A172 (cell line): ENCODE measurements around the gene DICER1. TPM values are rescaled to one million over a fixed set of nuclear protein-coding genes. Genes with fewer than 3 reads are reported as not detected.

ENCODE experiments used
- DNase-seq: peaks from one replicate; pipeline ENCODE4 v3.0.0-alpha.2; 2015; ENCODE audit warnings: low spot score
- total RNA-seq: library from RNA; depleted of rRNA; stranded (reverse); fragments of >200 nt; shearing (Covaris generic); gene quantifications from 2 replicates; pipeline ENCODE4 v1.2.3, GENCODE V29; 2014

The DICER1 gene
- total RNA-seq, 1 experiment from 2014 or later: 65.8 TPM

DNA sequence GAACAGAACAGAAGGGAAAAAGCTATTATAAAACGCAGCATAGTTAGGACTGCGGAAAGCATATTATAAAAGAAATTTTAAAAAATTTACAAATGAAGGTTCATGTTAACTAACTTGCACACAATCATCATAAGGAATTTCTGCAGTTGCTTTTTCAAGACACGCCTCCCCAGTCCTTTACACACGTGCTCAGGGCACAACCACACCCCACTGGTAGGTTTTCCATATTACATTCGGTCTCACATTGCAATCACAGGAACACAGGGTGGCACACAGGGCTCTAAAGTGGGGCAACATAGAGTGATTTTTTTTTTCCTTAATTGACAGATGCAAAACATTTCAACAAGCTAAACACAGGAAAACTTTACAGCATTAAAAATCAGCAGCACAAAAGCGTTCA is 69.7 kb downstream of the DICER1 start:
- DNase-seq: no peak

DNA sequence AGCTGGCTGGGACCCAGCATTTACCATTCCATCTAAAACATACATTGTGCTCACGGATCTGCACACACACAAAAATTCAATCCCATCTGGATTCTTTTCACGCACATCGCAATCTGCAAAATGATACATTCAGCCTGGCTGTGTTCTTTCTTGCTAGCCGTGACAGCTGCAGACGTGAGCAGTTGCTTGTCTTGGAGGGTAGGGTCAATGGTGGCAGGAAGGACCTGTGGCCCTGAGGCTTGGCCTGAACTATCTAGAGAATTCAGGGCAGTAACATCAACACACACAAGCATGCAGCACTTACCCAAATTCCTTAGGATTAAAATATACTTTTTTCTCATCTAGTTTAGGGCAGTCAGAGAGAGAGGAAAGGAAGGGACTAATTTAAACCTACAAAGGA is 72.0 kb downstream of the DICER1 start:
- DNase-seq: no peak

DNA sequence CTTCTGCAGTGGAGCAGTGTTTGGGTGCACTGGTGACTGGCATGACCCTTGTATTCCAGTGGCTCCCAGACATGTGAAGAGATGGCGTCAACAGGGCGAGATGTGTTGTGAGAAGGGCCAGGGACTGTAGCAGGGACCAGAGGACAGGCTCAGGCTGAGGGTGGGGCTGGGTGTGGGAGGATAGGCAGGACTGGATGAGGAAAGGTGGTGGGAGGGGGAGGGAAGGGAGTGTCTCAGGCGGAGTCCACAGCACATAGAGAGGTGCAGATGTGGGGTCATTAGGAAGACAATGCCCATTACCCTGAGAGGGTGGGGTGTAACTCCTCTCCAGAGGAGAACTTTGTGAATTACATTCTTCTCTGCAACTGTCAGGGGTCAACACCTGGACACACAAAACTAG is 78.5 kb downstream of the DICER1 start:
- no peak for DNase-seq

DNA sequence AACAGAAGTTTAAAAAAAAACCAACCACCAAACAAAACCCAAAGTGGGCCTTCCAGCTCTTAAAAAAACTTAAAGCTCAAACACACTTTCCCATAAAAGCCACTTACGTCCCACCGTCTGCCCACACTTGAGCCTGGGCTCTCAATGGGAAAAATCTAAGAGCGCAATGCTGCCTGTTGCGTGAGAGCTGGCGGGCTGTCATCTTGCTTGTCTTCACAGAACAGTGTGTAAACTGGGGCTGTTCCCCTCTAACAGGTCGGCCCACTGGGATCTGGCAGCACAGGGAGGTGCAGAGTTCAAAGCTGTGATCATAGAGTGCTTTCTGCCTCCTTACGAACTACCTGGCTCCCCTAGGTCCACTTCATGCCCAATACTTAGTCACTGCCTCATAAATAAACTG is 80.0 kb downstream of the DICER1 start:
- DNase-seq: no peak

DNA sequence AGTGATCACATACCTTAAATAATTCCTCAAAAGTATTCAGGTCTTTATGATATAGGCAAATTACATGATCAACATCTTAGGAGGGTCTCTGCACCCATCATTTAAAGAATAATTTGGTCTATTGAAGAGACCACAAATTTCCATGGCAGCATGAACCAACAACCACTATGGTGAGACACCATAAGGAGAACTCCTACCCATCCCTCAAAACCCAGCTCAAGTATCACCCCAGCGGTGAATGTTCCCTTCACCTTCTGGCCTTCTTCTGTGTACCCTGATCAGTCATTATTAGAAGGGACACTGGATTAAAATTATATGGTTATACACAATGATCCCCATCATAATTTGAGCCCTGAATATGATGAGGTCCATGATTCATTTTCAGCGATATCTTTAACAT is 81.5 kb downstream of the DICER1 start:
- DNase-seq: no peak

DNA sequence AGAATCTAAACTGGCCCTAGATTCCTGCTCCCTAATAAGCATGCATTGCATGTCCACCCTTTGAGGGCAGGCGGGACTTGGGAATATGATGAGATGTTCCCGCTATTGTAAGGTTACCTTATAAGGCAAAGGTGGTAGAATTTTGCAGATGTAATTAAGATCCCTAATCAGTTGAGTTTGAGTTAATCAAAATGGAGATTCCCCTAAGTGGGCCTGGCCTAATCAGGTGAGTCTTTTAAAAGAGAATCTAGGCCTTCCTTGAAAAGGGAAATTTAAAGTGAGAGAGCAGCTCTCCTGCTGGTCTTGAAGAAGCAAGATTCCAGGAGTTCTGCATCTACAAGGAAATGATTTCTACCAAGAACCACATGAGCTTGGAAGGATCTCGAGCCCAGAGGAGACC is 83.4 kb downstream of the DICER1 start:
- no peak for DNase-seq

DNA sequence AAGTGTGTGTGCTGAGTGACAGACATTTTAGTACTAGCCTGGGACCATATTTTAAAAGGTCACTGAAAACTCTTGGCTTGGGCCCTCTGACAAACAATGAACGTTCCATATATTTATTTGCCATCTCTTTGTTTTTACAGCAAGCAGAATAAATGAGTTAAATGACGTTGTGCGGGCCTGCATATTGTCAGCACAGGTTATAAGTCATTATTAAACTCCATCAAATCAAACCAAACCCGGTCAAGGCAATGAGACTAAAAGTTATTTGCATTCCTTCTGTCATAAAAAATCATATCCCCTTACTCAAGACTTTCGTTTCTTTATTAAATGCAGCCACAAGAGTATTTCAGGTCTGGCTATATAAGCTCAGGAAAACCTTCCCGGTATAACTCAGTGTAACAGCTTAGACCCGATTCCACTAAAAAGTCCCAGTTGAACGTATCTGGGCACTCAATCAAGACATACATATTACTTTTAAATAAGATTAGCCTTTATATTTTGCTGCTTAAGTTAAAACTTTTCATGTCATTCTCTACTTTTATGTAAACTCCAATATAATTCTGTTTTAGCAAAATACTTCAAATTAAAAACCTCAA is 84.9 kb downstream of the DICER1 start:
- no peak for DNase-seq

DNA sequence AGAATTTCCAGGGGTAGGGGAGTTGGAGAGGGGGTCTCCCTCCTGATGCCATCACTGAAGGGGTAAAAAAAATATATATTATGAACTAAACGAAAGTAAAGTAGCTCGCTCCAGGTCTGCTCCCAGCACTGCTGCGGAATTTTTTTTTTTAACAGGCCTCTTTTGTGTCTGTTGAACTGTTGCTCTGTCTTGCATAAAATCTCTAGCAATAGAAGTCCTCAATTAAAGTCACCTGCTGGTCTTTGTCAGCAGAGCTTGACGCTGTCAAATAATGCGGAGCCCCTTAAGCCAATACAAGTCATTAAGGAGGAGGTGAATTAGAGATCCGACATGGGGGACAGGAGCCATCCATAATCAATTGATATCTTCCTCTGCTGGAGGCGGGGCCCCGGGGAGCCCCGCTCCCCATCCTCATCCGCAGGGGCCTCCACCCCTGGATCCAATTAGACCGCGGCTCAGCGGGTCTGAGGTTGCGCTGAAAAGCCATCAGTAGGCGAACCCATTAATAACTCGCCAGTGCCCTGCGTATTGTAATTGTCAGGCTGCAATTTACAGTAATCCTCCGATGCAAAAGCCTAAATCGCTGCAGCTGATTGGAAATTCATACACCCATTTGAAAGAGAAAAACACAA is 85.6 kb downstream of the DICER1 start:
- no peak for DNase-seq

DNA sequence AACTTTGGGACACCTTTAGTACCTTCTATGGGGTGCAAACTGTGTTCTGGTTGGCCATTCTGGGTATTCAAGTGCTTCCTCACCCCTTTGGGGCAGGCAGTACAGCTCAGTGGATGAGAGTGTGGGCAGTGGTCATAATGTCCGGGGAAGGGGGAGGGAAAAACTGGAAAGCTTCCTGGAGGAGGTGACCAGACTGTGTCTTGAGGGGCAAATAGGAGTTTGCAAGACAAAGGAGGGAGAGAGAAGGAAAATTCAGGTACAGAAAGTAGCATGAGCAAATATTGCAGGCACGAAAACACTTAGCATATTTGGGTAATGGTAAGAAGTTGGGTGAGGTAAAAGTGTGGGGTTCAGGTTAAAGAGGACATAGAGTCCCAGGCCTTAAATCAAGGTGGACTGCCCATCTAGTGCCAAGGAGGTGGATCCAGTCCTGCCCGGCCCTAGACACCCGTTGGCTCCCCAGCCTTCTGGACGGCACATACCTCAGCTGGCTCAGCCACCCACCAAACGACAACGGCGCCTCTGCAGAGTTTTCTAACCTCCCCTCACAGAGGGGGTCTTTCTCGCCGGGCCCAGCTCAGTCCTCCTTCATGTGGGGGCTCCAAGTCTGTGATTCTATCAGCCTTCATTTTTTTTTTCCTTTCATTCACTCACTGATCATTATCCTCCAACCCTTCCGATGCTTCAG is 86.4 kb downstream of the DICER1 start:
- no peak for DNase-seq

DNA sequence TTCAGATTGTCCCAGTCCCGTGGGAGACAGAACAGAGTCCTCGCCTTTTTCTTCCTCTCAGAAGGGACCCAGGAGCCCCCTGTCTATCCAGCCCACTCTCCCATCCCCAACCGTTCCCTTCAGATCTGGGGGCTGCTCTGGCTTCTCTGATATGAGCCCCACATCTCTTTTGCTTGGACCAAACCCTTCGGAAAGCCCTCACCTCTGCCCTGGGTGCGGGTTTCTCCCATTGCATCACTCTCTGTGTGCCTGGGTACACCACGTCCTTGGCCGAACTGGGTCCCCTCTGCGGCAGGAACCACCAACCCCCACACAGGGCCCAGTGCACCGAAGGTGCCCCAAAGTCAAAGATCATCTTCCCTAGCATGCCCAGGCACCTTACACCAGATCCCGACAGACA is 87.8 kb downstream of the DICER1 start:
- DNase-seq: no peak

DNA sequence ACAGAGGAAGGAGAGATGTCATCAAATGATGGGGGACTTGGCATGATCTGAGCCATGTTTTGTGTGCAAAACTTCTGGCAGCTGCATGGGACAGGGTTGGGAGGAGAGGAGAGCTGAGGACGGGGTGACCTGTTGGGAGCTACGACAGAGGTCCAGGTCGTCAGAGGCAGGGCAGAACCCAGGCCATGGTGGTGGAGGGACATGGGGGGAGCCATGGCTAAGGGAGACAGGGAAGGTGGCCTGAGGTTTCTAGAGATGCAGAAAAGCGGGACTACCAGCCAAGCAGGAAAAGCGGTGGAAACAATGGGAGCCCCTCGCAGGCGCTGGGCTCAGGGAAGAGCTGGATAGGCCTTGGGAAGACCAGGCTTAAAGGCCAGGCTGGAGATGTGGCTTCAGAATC is 88.3 kb downstream of the DICER1 start:
- DNase-seq: no peak

DNA sequence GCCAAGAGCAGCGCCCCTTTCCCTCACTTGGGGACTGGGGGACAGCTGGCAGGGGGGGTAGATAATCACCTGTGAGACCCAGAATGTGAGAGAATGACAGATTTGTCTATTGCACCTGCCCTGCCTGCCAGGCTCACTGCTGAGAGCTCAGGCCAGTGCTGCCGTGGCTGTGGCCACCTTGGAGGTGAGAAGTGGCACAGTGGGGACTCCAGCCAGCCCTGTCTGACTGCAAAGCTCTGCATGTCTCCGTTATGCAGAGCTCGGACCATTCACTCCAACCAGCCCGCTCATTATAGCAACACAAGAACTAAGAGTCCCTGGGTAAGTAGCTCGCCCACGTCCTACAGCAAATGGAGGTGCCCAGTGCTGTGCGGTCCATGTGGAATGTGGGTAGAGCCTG is 88.8 kb downstream of the DICER1 start:
- no peak for DNase-seq

DNA sequence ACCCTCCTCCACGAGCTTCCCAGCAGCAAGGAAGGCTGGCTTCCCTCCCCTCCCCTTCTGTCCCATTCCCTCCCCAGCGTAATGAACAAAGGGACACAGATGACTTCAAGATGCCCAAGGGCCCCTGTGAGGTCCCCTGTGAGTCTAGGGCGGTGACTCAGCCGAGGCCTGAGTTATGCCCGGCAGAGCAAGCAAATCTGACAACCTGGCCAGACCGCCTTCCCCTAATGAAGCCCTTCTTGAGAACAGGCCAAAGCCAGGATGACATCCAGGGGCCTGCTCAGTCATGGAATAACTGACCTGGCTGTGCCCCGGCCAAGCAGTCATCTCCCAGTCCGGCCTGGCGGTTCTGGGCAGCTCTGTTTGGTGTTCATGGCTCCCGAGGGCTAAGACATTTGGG is 89.2 kb downstream of the DICER1 start:
- no peak for DNase-seq

DNA sequence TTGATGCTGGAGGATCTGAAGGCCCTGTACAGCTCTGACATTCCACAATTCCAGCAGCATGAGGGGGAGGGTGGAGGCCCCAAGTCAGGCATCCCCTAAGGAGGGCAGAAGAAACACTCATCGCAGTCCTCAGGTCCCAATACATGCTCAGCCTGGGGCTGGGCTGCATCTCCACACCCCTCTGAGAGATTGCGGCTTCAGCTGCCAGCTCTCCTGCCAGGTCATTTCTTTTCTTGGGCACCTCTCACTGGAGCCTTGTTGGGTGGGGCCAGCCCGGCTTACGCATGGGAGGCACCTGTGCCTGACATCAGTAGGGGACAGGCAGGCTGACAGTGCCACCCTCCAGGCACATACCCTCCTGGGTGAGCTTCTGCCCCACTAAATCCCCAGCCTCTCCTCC is 89.8 kb downstream of the DICER1 start:
- no peak for DNase-seq

DNA sequence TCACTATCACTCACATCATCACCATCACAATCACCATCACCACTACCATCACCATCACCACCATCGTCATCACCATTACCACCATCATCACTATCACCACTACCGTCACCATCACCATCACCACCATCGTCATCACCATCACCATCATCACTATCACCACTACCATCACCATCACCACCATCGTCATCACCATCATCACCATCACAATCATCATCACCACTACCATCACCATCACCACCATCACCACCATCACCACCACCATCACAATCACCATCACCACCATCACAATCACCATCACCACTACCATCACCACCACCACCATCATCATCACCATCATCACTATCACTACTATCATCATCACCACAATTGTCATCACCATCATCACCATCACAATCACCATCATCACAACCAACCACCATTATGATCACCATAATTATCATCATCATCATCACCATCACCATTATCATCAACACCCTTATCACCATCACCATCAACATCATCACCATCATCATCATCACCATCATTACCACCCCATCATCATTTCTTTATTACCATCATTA is 90.8 kb downstream of the DICER1 start:
- no peak for DNase-seq

DNA sequence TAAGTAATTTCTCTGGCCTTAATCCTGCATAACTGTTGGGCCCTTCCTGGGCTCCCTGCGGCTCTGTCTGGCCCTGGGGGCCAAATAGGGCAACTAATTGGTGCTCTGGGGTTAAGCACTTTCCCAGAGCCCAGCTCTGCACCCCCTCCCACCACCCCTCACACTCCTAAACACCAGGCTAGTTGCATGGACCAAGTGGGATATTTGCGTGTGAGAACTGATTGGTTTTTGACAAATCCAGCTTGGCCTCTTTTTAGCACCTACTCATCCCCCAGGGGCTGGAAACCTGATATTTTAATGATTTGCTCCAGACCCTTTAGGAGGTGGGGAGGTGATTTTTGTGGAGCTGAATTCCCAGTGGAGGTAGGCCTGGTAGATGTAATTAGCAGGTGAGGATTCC is 91.9 kb downstream of the DICER1 start:
- DNase-seq: no peak

DNA sequence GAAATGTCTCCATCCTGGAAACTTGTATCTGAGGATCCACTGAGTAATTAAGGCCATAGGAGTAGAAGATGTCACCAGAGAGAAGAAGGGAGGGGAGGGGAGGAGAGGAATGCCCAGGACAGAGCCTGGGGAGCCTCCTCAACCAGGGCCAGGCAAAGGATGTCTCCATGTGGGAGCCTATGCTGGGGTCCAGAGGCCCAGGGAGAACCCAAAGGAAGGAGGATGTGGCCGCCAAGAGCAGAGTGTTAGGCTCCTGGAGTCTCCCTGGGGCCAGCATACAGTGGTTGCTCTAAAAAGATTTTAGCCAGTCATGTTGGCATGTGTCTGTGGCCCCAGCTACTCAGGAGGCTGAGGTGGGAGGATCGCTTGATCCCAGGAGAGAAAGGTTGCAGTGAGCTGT is 92.6 kb downstream of the DICER1 start:
- DNase-seq: no peak

DNA sequence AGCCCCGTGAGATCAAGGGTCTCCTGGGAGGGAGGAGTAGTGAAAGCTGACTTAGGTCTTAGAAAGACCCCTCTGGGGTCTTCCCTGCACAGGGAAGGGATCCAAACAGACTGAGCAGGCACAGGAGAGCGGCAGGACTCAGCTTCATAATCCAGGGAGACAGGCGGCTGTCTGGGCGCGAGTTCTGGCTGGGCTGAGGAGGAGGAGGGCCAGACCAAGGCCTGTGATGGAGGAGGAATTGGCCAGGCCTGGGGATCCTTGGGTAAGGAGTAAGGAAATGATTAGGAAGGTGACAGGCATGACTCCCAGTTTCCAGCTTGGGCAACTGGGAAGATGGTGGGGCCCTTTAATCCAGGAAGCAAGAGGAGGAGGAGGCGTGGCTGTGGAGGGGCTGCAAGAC is 93.1 kb downstream of the DICER1 start:
- DNase-seq: no peak

DNA sequence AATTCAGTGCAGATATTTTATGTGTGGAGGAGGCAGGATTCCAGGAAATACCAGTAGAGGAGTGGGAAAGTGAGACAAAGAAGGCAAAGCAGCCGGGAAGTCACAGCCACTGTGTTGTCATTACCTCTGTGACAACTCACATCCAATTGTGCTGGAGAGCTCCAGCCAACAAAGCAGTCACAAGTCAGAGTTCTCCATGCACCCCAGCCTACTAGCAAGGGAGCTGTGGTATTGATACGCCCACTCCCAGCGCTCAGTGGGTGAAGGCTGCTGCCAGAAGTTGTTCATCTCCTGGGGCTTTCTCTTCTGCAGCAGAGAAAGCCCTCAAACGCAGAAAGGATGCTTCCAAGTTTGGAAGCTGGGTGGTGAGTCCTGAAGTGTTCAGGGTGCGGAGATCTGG is 93.9 kb downstream of the DICER1 start:
- no peak for DNase-seq

DNA sequence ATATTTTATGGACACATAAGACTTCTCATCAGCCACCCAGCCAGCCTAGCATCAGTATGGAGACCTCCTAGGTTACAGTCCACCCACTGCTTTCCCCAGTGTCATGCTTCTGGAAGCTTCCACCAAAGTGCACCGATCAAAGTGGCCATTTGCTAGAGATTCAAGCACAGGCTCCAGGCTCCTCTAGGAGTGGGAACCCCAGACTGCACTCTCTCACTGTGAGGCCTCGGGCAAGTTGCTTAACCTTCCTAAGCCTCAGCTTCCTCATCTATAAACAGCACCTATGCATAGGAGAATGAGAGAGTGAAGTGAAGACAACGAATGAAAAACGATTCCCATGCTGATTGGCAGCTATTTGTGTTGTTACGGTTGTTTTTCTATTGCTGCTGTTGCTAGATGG is 94.4 kb downstream of the DICER1 start:
- DNase-seq: no peak

DNA sequence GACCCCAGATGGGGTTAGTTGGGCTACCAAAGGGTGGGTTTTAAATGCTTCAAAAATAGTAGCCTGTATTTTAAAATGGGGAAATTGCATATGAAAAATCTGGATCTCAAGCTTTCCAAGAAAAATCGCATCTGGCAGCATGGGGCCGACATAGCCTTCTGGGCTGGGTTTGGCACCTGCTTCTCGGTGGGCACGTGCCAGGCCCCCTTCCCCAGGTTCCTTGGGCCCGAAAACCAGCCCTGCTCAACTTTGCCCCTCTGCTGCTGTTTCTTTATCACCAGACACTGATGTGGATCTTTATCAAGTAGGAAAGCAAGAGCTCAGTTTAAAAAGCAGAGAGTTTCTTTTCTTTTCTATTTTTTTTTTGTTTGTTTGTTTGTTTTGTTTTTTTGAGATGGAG is 95.1 kb downstream of the DICER1 start:
- no peak for DNase-seq

DNA sequence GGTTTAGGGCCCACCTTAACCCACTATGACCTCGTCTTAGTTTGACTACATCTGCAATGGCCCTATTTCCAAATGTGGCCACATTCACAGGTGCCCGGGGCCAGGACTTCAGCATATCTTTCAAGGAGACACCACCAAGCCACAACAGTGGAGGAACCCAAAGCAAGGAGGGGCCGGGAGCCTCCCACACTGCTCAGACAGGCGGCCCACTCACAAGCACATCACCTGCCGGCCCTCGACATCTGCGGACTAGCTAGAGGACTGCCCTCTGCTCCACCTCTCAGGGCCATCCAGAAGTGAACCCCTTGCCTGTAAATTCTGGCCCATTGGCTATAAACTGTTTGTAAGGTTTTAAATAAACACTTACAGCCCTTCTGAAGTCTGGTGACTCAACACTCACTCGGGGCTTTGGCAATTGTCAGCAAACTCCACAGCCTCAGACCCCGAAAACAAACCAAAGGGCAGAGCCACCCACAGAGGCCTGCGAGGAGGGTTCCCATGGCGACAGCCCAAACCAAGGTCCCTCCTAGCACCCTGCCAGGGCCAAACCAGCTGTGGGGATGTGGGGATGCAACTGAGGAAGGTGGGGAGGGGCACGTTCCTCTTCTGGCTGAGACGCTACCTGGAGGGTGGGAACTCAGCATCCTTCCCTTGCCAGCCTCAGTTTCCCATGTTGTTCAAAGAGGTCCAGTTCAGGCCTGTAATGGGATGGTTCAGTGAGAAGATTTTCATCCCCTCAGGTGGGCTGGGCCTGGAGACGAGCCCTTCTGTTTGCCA is 95.8 kb downstream of the DICER1 start:
- DNase-seq: no peak

DNA sequence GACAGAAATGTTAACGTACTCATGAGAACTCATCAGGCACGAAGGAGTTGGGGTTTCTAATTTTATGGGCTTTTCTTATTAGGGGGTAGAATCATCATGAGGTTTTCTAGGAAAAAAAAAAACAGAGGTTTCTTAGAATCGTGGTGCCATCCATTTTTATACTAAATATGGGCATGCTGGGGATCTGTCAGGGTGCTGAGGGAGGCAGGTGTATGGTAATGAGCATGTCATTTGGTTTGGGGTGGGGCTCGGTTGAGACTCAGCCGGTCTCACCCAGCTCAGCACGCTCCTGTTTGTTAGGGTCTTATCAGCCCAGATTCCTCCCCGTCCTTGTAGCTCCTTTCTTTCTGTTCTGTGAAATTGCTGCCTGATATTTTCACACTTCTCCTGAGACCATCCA is 98.2 kb downstream of the DICER1 start:
- no peak for DNase-seq
